SKM-1 (cell line): ENCODE measurements around the gene DGKI.
"Not testable (repeated sequence)": the region's sequence is repeated elsewhere in the genome, so short reads cannot be mapped to it uniquely, and the experiment has no call there.

Experiments used
- DNase-seq: peaks from one replicate; lab custom pipeline; 2025; ENCODE audit not compliant: unreplicated experiment; lab: John Stamatoyannopoulos, UW

DGKI gene

DNA sequence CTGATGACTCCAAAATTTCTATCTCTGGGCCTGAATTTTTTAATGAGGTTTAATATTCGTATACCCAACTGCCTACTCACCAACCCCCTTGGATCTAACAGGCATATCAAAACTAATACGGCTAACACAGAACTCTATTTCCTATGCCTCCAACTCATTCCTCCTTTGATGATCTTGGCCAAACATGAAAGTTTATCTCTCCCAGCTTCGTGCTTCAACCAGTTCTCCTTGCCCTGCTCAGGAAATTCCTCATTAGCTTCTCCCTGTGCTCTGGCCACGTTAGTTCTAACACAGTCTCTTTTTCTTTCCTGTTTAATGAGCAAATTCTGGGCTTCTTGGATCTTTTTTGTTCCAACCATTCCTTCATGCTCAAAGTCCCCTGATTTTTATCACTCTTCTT is 364.3 kb downstream of the DGKI start:
- no peak for DNase-seq

DNA sequence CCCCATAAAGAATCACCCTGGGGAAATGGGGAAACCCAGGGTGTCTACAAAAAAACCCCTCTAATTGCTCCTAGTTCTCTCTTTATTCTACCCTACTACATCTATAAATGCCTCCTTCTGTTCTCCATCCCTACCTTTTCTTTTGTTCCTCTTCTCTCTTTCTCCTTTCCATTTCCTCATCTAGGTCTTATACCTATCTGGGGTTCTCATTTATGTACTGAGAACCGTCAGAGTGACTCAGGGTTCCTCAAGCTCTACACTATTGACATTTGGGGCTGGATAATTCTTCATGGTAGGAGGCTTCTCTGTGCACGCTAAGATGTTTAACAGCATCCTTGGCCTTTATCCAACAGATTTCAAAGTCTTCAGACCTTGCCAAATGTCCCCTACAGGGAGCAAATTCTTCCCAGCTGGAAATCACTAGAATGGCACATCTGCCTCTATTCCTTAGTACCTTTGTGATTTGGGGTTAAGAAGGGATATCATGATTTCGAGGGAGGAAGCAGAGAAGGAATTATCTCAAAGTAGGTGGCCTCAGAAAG is 365.9 kb downstream of the DGKI start:
- DNase-seq: no peak

DNA sequence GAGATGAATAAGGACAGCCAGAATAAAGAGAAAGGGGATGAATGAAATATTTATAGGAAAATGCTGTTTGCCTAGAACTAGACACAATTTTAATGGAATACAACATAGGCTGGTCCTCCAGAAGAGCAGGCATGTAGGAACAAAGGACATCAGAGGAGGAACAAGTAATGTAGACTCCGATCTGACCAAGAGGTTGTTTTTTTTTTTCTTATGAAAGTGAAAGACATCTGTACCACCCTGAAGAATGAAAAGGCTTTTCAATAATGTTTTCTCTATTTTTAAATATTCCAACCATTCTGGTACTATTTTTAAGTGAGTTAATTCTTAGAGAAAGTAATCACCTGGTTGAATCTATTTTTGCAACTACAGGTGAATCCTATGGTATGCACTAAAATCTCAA is 366.4 kb downstream of the DGKI start:
- DNase-seq: no peak

DNA sequence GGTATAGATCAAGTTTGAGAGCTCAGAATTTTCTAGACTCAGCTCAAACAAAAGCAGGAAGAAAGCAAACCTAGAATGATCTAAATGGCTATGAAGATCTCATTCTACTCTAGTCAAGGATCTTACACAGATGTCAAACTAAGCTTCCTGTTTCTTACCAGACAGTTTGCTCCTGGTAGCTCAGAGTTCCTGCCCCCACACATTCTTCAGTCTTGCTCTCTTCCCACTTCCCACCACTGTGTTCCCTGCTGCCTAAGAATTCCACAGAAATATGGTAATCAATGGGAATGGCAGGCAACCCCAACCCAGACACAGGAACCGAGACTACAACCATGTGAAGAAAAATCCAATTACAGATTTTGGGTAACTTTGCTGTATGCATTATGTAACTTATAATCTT is 369.8 kb downstream of the DGKI start:
- no peak for DNase-seq

DNA sequence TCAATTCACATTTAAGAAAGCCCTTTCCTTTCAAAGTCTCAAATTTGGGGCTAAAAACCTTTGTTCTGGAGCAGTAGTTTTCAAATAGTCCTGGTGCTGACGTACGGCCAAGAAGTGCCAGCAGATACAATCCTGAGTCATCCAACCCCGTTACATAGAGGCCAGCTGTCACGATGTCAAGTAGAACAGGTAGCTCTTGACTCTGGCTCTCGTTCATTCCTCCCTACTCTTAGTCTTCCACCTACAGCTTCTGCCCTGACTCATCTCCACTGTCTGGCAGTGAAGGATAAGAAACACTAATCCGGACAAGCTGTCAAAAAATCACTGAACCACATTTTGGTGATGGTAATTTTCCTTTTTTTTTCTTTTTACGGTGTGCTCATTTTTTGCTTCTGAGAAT is 370.8 kb downstream of the DGKI start:
- no peak for DNase-seq

DNA sequence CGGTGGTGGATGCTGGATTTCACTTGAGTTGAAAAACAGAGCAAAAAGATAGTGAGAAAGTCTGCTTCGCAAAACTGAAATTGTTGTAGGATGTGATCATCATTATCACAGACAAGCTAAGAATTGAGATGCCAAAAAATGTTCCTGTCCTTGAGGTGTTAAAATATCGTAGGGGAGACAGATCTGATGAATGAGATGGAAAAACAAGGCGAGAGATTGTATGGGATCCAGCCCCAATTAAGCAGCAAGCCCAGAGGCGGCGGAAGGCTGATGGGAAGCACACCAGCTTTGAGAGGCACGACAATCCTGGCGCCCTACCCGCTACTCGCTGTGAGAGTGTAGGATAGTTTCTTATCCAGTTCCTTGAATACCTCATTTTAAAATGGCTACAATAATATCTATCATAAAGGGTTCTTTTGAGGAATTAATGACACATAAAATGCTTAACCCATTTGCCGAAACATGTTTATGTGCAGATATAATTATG is 372.2 kb downstream of the DGKI start:
- no peak for DNase-seq

DNA sequence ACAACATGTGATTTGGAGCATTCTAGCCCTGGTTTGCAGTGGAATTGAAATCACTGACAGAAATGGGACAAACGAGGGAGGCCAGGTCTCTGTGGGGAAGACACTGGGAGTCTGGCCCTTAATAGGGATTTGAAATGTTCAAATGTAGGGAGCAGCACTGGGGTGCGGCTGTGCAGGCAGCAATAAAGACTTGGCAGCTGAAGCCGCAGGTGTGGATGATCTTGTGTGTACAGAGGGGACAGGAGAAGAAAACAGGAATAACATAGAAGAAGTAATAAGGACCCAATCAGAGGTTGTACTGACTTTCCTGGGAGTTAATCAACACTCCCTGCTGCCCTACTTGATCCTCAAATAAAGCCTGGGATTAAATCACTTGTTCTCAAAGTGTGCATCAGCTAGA is 375.6 kb downstream of the DGKI start:
- DNase-seq: no peak

DNA sequence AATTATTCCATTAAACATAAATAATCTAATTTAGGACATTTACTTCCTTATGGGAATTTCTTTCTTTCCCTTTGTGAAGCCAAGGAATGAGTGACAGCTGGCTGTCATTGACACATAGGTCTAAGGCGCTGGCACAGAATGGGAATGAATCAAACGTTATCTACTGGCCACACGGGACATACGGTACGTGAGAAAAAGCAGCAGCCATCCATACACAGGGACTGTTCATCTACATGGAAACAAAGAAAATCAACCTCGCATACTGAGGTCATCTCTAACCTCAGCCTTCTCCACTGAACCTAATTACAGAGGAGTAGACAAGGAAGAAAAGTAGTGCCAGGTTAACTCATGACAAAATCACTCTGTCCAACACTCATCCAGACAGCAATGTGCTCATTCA is 376.9 kb downstream of the DGKI start:
- no peak for DNase-seq

DNA sequence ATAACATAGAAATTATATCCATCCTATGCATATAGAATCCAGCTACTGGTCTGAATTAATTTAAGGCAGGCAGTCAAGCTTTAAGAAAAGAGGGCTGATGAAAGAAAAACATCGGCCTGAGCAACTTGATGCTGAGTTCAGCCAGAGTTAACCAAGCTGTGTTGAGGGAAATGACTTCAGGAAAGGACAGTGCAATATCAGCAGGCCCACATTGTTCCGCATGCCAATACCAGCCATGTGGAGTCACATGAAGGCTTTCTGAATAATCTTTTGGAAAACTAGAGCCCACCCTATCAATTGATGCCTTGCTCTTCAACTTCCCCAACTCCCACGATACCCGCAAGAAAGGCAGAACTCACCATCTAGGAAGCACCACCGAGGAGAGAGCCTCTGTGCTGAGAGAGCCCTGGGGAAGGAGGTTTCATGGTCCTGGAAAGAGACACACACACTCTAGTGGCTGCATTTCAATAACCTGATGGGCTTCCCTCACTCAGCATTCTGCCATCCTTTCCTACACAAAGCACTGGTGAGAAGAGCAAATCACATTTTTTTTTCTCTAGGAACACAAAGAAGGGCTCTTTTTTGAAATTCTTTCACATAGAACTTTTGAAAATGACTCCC is 377.5 kb downstream of the DGKI start:
- DNase-seq: no peak

DNA sequence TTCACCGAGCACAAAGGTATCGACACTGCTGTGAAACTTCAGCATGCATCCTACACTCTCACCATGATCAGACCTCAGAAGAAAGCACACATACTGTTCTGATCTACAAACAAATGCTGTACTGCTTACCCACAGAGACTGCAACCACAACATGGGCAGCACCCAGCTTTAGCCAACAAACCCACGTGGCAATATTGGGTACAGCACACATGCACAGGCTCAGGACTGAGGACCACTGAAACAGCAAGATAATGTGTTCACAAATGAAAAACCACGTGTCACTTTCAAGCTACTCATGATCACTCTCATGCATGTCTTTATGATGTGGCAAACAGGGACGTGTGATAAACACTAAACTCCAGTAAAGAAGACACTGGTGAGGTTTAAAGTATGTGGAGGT is 383.9 kb downstream of the DGKI start:
- no peak for DNase-seq

DNA sequence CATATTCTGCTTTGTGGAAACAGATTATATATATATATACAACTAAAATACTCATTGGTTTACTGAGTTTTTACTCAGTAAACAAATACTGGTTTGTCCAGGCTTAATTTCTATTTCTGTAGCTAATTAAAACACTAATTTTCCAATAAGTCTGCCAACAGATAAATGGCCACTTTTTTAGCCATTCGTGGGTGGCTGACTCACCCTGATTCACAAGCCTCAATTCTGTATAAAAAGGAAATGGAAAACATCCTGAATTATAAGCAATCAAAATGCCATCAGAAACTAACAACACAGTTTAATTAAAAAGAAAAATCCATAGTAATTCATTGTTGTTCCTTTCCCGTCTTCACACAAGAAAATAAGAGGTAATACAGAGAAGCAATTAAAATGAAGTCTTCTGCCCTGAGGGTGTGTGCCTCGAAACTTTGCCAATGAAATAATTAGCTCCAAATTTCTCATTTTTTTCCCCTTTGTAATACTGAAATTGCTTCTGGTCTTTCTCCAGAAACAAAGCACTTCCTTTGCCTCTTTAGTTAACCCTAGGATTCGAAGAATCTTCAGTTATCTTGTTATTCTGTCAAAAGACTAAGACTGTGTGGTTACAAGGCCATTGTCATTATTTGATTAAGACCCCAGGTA is 384.6 kb downstream of the DGKI start:
- no peak for DNase-seq

DNA sequence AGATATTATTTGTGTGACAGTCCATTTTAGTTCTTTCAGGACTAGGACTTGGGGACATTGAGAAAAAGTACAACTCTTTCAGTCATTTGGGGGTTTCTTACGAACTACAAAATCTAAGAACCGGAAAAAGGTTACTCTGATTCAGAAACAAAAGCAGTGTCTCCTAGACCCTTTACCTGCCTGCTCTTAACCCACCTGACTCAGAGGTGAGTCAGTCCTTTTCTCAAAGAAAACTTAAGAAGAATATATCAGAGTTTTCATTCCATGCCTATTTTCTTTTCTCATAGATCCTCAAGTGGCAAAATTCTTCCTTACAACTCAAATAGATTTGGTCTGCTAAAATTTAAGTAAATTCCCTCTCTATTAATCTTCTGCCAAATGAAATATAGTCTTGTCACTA is 388.4 kb downstream of the DGKI start:
- no peak for DNase-seq

DNA sequence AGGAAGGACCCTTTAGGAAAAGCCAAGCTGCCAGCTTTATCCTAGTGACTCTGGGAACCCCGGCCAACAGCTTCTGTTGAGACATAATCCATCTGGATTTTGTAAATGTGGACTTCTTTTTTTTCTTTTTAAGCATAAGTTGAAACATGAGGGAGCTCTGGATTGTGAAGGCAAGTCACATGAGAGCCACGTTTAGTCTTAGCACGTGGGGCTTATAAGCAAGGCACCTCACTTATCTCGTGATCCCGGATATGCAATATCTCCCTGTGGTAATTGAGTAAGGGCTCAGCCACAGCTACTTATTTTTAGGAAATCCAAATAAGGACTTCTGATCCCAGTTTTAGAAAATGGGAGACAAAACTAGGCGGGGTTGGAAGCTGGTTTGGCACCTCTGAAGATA is 392.0 kb downstream of the DGKI start:
- no peak for DNase-seq

DNA sequence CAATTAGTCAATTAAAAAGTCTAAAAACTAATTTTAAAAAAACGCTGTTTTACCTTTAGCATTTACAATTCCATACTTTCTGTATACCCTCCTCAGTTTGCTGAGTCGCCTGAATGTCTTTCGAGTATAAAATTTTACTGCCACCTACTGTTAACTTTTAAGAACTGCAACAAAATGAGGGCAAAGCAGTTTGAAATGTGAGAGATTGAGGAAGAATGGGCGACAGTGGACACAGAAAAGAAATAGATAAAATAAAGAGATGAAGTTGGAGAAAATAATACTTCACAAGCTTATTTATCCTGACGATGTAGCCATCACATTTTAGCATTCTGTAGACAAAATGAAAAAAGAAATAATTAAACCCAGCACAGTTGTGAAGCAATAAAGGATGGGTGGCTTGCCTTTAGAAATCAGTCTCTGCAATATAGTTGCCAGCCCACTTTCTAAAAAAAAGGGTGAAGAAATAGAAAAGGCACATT is 392.5 kb downstream of the DGKI start:
- DNase-seq: peak; percentile 65

DNA sequence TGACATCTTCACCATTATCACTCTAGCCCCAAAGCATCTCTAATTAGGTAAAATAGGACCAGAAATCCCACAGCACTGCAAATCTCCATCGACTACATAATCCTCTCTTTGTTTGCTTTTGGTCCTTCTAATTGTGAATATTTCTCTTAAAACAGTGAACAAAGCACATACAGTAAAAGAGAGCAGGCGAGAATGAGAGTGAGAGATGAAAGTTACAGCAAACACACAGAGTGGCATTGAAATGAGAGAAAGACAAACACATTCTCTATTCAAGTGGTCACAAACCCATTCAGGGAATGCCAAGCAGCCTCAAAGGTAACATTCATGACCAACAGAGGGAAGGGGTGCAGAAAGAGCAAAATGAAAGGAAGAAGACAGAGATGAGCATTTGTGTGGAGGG is 393.4 kb downstream of the DGKI start:
- DNase-seq: no peak

DNA sequence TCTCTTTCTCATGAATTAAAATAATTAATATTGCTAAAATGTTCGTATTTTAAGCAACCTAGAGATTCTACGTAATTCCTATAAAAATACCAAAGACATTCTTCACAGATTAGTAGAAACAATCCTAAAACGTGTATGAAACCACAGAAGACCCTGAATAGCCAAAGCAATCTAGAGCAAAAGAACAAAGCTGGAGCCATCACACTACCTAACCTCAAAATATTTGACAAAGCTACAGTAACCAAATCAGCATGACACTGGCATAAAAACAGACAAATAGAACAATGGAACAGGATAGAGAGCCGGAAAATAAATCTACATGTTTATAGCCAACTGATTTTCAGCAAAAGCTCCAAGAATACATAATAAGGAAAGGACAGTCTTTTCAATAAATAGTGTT is 397.8 kb downstream of the DGKI start:
- DNase-seq: no peak

DNA sequence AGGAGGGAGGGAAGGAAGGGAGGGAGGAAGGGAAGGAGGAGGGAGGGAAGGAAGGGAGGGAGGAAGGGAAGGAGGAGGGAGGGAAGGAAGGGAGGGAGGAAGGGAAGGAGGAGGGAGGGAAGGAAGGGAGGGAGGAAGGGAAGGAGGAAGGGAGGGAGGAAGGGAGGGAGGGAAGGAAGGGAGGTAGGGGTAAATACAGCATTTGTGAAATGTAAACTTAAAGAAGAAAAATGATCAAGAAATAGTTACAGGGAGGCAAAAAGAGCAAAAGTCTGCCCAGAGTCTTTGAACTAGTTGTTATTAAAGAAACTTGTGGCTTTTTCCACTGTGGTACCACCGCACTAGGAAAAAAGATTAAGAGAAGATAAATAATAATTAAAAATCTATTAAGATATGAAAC is 398.2 kb downstream of the DGKI start:
- not testable (repeated sequence) for DNase-seq

DNA sequence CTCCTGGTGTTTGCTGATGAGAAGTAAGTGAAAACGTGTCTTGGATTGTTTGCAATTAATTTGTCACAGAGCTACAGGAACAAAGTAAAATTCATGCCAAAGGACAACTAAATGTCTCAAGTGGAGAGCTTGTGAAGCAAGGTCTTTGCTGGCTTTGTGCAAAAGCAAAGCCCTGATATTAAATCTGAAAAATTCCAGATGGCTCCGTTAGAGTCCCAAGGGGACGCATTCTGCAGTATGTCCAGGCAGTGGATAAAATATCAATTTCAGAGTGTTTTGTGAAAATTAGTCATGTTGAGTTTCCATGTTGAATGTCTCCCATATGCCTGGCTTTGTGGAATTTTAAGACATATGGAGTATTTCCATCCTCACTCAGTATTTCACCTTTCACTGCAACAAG is 400.7 kb downstream of the DGKI start:
- DNase-seq: no peak

DNA sequence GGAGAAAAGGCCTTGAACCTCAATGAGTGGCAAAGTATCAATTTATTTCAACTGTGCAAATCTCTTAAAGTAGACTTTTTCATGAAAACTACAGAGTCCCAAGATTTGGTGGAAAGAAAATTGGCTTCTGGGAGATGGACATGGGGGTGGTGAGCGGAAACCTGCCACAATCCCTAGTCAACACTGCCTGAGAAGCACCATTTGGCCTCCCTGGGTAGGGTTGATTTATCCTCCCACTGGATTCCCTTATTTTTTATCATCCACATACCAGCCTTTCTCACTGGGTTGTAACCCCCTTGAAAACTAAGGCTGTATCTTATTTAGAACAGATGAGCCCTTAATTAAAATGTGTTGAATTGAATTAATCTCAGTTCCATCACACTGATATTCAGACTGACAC is 401.5 kb downstream of the DGKI start:
- DNase-seq: no peak

DNA sequence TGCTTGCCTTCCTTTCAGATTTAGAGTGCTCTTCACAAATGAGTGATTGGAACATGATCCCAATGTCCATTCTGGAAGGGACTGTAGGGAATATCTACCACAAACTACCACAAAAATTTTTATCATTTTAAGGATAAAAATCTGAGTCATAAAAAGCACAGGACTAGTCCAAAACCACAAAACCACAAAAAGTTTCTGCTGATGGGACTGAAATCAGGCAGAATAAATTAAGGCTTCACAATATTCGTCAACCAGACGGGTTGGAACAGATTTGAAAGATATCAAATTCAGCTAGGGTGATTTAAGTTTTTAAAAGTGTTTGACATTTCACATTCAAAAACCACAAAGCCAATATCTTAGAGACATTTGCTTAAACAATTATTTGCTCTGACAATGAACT is 403.2 kb downstream of the DGKI start:
- DNase-seq: no peak

DNA sequence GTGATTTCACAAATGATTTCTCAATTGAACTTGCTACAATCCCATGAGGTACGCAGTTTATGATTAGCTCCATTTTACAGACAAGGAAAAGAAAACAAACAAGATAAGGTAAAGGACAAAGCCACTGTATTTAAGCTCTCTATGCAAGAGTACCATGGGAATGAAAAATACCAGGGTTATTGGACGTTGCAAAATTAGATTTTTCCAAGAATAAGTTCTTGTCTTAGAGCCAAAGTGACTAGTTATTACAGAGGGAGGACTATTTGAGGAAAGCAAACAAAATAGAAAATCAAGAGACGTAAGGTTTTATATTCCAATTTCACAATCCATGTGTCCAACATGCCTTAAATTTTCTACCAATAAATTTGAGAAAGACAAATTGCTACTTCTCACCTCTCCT is 405.3 kb downstream of the DGKI start:
- DNase-seq: no peak
